Measurements from ENCODE around the gene ZNF593OS. TPM values are rescaled to one million over a fixed set of nuclear protein-coding genes. Genes with fewer than 3 reads are reported as not detected.

Gene ZNF593OS
- total and polyA plus RNA-seq, 4 experiments from 2014 or later, result 0.53 to 0.78 TPM; not detected in 2

DNA sequence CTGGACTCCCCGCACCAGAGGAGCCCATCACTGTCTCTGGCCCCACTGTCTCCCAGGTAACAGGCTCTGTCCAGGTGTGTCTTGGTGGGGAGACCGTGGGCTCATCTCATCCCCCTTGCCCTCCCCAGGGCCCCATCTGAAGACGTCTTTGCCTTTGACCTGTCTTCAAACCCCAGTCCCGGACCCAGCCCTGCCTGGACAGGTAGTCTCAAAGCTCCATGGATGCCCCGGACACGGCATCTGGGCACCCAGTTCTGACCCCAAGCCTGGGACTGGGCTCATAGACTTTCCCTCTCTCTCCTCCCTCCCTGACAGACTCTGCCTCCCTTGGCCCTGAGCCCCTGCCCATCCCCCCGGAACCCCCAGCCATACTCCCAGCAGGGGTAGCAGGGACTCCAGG, 12.5 kb upstream of the ZNF593OS start:
- no peaks in the 10 kb centered on the region for H3K9me3 Mint-ChIP-seq
- intact Hi-C loops (cut with micrococcal nuclease), result no loop called here
- POLR2A ChIA-PET (ENCODE audit: partially characterized antibody), result no interaction called here
- peaks cover 0 to 1% (median 0%) of the 10 kb centered on the region in 4 donors for H3K4me1 Mint-ChIP-seq
- DNase-seq, result no peak
- no peaks in the 10 kb centered on the region for H3K27me3 Mint-ChIP-seq
- H3K4me1 ChIP-seq (ENCODE audit: insufficient read depth, low read length), result no peaks in the 10 kb centered on the region
- H3K27ac Mint-ChIP-seq, result no peak overlapping the region
- CTCF ChIA-PET (ENCODE audit: partially characterized antibody), result interaction anchor here (1.6 kb wide), 1 partner anchor 50 kb away, joined by 5 read pairs; the partner anchor contains the start of gene CEP85
- no peaks in the 10 kb centered on the region for H3K27me3 ChIP-seq (ENCODE audit: insufficient read depth, low read length)
- no peaks in the 10 kb centered on the region for H3K36me3 Mint-ChIP-seq
- H3K9me3 ChIP-seq (ENCODE audit: control insufficient read depth in 1 of 2, low read length in 2 of 2), result no peaks in the 10 kb centered on the region
- H3K4me3 ChIP-seq (ENCODE audit: low read length in 2 of 2), result no peak overlapping the region
- H3K36me3 ChIP-seq (ENCODE audit: insufficient read depth, low read length), result no peaks in the 10 kb centered on the region
- H3K4me3 Mint-ChIP-seq, result no peak overlapping the region
- no peak overlapping the region for H3K27ac ChIP-seq (ENCODE audit: low read depth, low read length)

DNA sequence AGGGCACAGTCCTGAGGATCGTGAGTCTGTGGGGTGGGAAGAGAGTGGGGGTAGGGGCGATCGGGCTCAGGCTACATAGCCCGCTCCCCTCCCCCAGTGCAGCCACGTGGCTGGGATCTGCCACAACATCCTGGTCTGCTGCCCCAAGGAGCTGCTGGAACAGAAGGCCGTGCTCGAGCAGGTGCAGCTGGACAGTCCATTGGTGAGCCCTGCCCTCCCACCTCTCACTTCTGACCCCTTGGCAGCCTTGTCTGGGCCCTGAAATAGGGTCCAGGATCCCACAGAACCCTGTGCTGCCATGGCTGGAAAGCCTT, 10.7 kb upstream of the ZNF593OS start:
- intact Hi-C loops (cut with micrococcal nuclease), result no loop called here
- POLR2A ChIA-PET (ENCODE audit: partially characterized antibody), result no interaction called here

DNA sequence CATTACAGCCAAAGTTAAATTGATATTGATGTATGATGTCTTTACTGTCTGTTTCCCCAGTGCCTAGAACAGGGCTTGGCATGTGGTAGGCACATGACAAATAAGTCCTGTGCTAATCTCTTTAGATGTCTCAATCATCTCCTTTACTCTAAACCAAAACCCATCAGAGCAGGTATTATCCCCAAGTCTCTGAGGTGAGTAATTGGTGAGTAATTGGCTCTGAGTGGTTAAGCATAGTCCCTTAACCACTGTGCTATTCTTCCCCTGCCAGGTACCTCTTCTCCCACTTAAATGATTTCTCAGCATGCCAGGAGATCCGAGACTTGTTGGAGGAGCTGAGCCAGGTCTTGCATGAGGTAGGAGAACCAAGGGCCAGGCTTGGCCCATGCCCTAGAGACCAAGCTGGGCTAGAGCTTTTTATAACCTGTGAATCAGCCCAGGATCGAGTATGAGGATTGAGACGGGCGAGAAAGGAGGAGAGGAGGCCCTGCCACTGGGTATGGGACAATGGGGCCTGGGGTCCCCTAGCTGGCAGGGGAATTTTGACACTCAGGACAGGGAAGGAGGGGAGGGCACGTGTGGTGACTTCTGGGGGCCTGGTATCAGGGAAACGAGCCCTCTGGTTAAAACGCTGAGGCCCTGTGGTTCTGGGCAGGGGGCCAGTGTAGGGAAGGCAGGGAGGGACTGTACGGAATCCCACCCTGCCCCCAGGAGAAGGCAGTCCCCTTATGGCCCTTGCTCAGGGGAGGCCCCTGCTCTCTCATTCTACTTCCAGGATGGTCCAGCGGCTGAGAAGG, 10.2 kb upstream of the ZNF593OS start:
- Histone ChIP-seq H3K27ac (ENCODE audit: low read depth, low read length) (no peak overlapping the region), H3K4me1 (ENCODE audit: insufficient read depth, low read length) (no peaks in the 10 kb centered on the region), H3K27me3 (ENCODE audit: insufficient read depth, low read length) (no peaks in the 10 kb centered on the region), H3K4me3 (ENCODE audit: low read length in 2 of 2) (no peak overlapping the region), H3K36me3 (ENCODE audit: insufficient read depth, low read length) (no peaks in the 10 kb centered on the region), H3K9me3 (ENCODE audit: control insufficient read depth in 1 of 2, low read length in 2 of 2) (no peaks in the 10 kb centered on the region)
- no peaks in the 10 kb centered on the region for H3K36me3 Mint-ChIP-seq
- ChIA-PET POLR2A (ENCODE audit: partially characterized antibody) (no interaction called here), CTCF (ENCODE audit: partially characterized antibody) (interaction anchor here (1.1 kb wide), 1 partner anchor 12 kb away, joined by 4 read pairs; the partner anchor contains the start of gene ZNF593)
- peaks cover 0 to 4% (median 0%) of the 10 kb centered on the region in 4 donors for H3K4me1 Mint-ChIP-seq
- peak overlapping the region in 1 of 8 donors; percentile 57 for H3K4me3 Mint-ChIP-seq
- peak overlapping the region in 1 of 7 donors; percentile 5 for H3K27ac Mint-ChIP-seq
- no peaks in the 10 kb centered on the region for H3K9me3 Mint-ChIP-seq
- no peak for DNase-seq
- H3K27me3 Mint-ChIP-seq, result no peaks in the 10 kb centered on the region
- intact Hi-C loops (cut with micrococcal nuclease), result no loop called here

More for the DNA sequence above, 10.7 kb upstream of the ZNF593OS start:
- Mint-ChIP-seq H3K4me3 (no peak overlapping the region), H3K27me3 (no peaks in the 10 kb centered on the region), H3K27ac (no peak overlapping the region), H3K36me3 (no peaks in the 10 kb centered on the region), H3K4me1 (peaks cover 0 to 3% (median 0%) of the 10 kb centered on the region in 4 donors), H3K9me3 (no peaks in the 10 kb centered on the region)
- no peaks in the 10 kb centered on the region for H3K36me3 ChIP-seq (ENCODE audit: insufficient read depth, low read length)
- no peak for DNase-seq
- H3K9me3 ChIP-seq (ENCODE audit: control insufficient read depth in 1 of 2, low read length in 2 of 2), result no peaks in the 10 kb centered on the region
- no peak overlapping the region for H3K27ac ChIP-seq (ENCODE audit: low read depth, low read length)
- H3K4me3 ChIP-seq (ENCODE audit: low read length in 2 of 2), result no peak overlapping the region
- H3K27me3 ChIP-seq (ENCODE audit: insufficient read depth, low read length), result no peaks in the 10 kb centered on the region
- CTCF ChIA-PET (ENCODE audit: partially characterized antibody), result no interaction called here
- H3K4me1 ChIP-seq (ENCODE audit: insufficient read depth, low read length), result no peaks in the 10 kb centered on the region

DNA sequence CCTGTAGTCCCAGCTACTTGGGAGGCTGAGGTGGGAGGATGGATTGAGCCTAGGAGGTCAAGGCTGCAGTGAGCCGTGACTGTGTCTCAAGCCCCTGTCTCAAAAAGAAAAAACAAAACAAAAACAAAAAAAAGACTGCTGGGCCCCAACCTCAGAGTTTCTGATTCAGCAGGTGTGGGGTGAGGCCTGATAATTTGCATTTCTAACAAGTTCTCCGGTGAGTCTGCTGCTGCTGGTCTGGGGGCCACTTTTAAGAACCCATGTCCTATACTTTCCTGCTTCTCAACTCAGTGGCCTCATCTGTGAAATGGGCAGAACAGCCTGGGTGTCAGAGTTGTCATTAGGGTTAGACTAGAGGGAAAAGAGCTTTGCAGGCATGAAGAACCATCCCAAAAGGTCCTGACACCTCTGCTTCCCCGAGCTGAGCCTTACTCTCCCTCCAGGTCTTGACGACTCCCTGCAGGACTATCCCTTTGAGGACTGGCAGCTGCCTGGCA, 8.4 kb upstream of the ZNF593OS start:
- Histone ChIP-seq H3K9me3 (ENCODE audit: control insufficient read depth in 1 of 2, low read length in 2 of 2) (no peaks in the 10 kb centered on the region), H3K4me3 (ENCODE audit: low read length in 2 of 2) (no peak overlapping the region), H3K36me3 (ENCODE audit: insufficient read depth, low read length) (no peaks in the 10 kb centered on the region), H3K27me3 (ENCODE audit: insufficient read depth, low read length) (no peaks in the 10 kb centered on the region), H3K4me1 (ENCODE audit: insufficient read depth, low read length) (no peaks in the 10 kb centered on the region), H3K27ac (ENCODE audit: low read depth, low read length) (no peak overlapping the region)
- Mint-ChIP-seq H3K27ac (no peak overlapping the region), H3K4me3 (no peak overlapping the region), H3K4me1 (peaks cover 0 to 4% (median 0%) of the 10 kb centered on the region in 4 donors), H3K9me3 (no peaks in the 10 kb centered on the region), H3K36me3 (no peaks in the 10 kb centered on the region), H3K27me3 (no peaks in the 10 kb centered on the region)
- ChIA-PET POLR2A (ENCODE audit: partially characterized antibody) (no interaction called here), CTCF (ENCODE audit: partially characterized antibody) (interaction anchor here (0.7 to 1.0 kb wide), 2 partner anchors 11 to 17 kb away, joined by 3 read pairs; partner anchors contain the start of gene ZNF593)
- intact Hi-C loops (cut with micrococcal nuclease), result no loop called here
- no peak for DNase-seq

DNA sequence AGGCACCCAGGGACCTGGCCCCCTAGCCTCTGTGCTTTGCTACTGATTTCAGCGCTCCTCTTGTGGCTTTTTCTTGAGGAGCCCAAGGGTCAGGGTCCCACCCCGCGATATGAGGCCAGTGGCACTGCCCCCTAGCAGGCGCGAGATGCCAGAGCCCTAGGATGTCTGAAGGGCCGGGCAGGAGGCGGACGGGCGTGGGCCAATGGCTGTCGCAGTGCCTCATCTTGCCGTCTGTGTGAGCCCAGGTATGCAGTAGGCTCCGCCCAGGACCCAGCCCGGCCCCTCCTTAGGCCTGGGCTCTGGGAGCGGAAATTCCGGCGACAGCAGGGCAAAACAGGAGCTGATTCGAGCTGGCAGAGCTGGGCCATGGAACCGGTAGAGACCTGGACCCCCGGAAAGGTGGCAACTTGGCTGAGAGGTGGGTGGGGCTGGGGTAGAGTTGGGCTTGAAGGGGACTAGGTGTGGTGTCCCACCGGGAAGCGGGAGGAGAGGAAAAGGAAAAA, 5.6 kb upstream of the ZNF593OS start, which contains the start of gene CNKSR1:
TSS of gene CNKSR1 (plus strand) at position 310 of the 503 bp plus-strand sequence. CDS start at position 367, 57 bp downstream.
- no peak within 1 kb of the TSS for H3K4me3 ChIP-seq (ENCODE audit: low read length in 2 of 2)
- no peaks in the 10 kb centered on the region for H3K27me3 Mint-ChIP-seq
- no peaks in the 10 kb centered on the region for H3K27me3 ChIP-seq (ENCODE audit: insufficient read depth, low read length)
- H3K4me3 Mint-ChIP-seq, result peak within 1 kb of the TSS in 4 of 8 donors; percentile 61 to 77 (median 74)
- peaks cover 0 to 4% (median 0%) of the 10 kb centered on the region in 4 donors for H3K4me1 Mint-ChIP-seq
- no peaks in the 10 kb centered on the region for H3K36me3 ChIP-seq (ENCODE audit: insufficient read depth, low read length)
- H3K9me3 Mint-ChIP-seq, result no peaks in the 10 kb centered on the region
- no peak for DNase-seq
- ChIA-PET POLR2A (ENCODE audit: partially characterized antibody) (interaction anchor here (1.0 to 1.4 kb wide), 3 partner anchors 10 to 141 kb away, joined by 3 read pairs; partner anchors contain the start of gene CD52), CTCF (ENCODE audit: partially characterized antibody) (interaction anchor here (1.7 kb wide), 1 partner anchor 58 kb away, joined by 5 read pairs; no protein-coding TSS in a partner anchor)
- peak within 1 kb of the TSS in 4 of 7 donors; percentile 8 to 90 (median 38) for H3K27ac Mint-ChIP-seq
- H3K27ac ChIP-seq (ENCODE audit: low read depth, low read length), result no peak within 1 kb of the TSS
- no peaks in the 10 kb centered on the region for H3K9me3 ChIP-seq (ENCODE audit: control insufficient read depth in 1 of 2, low read length in 2 of 2)
- H3K4me1 ChIP-seq (ENCODE audit: insufficient read depth, low read length), result no peaks in the 10 kb centered on the region
- H3K36me3 Mint-ChIP-seq, result no peaks in the 10 kb centered on the region
- intact Hi-C loops (cut with micrococcal nuclease), result no loop called here

DNA sequence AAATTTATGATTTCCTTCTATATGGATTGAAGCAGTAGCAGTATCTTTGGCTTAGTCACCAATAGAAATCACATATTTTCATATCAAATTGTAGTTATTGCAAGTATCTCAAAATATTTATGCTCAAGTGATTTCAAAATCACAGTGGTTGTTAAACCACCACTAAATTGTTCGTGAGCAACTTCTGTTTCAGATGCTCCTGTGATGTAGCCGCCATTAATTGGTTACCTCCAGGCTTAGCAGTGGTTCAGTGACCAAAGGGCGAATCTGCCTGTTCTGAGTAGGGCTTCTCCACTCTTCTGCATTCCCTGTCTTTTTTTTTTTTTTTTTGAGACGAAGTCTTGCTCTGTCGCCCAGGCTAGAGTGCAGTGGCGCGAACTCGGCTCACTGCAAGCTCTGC, 3.7 kb upstream of the ZNF593OS start:
- Mint-ChIP-seq H3K27ac (no peak overlapping the region), H3K9me3 (no peaks in the 10 kb centered on the region), H3K36me3 (no peaks in the 10 kb centered on the region), H3K4me1 (peaks cover 2 to 12% (median 8%) of the 10 kb centered on the region in 4 donors), H3K4me3 (no peak overlapping the region), H3K27me3 (no peaks in the 10 kb centered on the region)
- no peaks in the 10 kb centered on the region for H3K36me3 ChIP-seq (ENCODE audit: insufficient read depth, low read length)
- no peak overlapping the region for H3K27ac ChIP-seq (ENCODE audit: low read depth, low read length)
- peaks cover 12% of the 10 kb centered on the region for H3K4me1 ChIP-seq (ENCODE audit: insufficient read depth, low read length)
- ChIA-PET POLR2A (ENCODE audit: partially characterized antibody) (no interaction called here), CTCF (ENCODE audit: partially characterized antibody) (interaction anchor here (1.2 to 1.7 kb wide), 2 partner anchors 27 to 60 kb away, joined by 3 to 5 read pairs; no protein-coding TSS in a partner anchor)
- no peaks in the 10 kb centered on the region for H3K9me3 ChIP-seq (ENCODE audit: control insufficient read depth in 1 of 2, low read length in 2 of 2)
- intact Hi-C loops (cut with micrococcal nuclease), result no loop called here
- H3K27me3 ChIP-seq (ENCODE audit: insufficient read depth, low read length), result no peaks in the 10 kb centered on the region
- H3K4me3 ChIP-seq (ENCODE audit: low read length in 2 of 2), result no peak overlapping the region
- no peak for DNase-seq

DNA sequence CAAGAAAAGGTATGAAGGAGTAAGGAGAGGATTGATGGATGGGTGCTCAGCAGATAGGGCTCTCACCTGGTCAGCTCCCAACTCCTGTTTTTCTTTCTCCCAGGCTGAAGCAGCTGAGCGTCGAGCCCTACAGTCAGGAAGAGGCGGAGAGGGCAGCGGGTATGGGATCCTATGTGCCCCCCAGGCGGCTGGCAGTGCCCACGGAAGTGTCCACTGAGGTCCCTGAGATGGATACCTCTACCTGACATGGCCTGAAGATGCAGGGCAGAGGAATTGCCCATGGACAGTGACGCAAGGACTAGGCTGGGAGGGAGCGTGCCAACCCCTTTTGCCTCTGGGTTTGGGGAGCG, 1.2 kb downstream of the ZNF593OS start:
- no peaks in the 10 kb centered on the region for H3K36me3 Mint-ChIP-seq

More for the DNA sequence above, 1.2 kb downstream of the ZNF593OS start:
- peak overlapping the region; percentile 71 to 94 (median 93) for H3K27ac Mint-ChIP-seq
- Histone ChIP-seq H3K9me3 (ENCODE audit: control insufficient read depth in 1 of 2, low read length in 2 of 2) (no peaks in the 10 kb centered on the region), H3K4me1 (ENCODE audit: insufficient read depth, low read length) (peaks cover 20% of the 10 kb centered on the region), H3K4me3 (ENCODE audit: low read length in 2 of 2) (peak overlapping the region; percentile 52 to 90), H3K27me3 (ENCODE audit: insufficient read depth, low read length) (no peaks in the 10 kb centered on the region), H3K36me3 (ENCODE audit: insufficient read depth, low read length) (no peaks in the 10 kb centered on the region), H3K27ac (ENCODE audit: low read depth, low read length) (peak overlapping the region; percentile 85)
- CTCF ChIA-PET (ENCODE audit: partially characterized antibody), result interaction anchor here (0.6 to 10.3 kb wide), 36 partner anchors 8 to 300 kb away, joined by 3 to 167 read pairs (median 4); partner anchors contain the start of genes CEP85 and DHDDS
- peak overlapping the region; percentile 83 to 91 (median 88) for H3K4me3 Mint-ChIP-seq
- peaks cover 4 to 25% (median 16%) of the 10 kb centered on the region in 4 donors for H3K4me1 Mint-ChIP-seq
- intact Hi-C loops (cut with micrococcal nuclease), result no loop called here
- POLR2A ChIA-PET (ENCODE audit: partially characterized antibody), result interaction anchor here (0.9 to 4.2 kb wide), 7 partner anchors 32 to 247 kb away, joined by 3 to 40 read pairs (median 7); partner anchors contain the start of gene CEP85
- no peaks in the 10 kb centered on the region for H3K9me3 Mint-ChIP-seq
- no peak for DNase-seq
- no peaks in the 10 kb centered on the region for H3K27me3 Mint-ChIP-seq

Data from CD4-positive, alpha-beta memory T cell (primary cell).